Peyer's patch (tissue), 4 donors: ENCODE measurements around the gene RAP1A. TPM values are rescaled to one million over a fixed set of nuclear protein-coding genes. Genes with fewer than 3 reads are reported as not detected.

Experiments used
- DNase-seq, 3 donors: peaks; one replicate each; pipeline ENCODE4 v3.0.0-alpha.2; 2017 to 2019
- H3K27ac ChIP-seq, 4 donors: fragments of 200-600 bp; sonication (generic); one replicate each; pipeline ENCODE4 v1.5.1; 2016 to 2019
- H3K27me3 ChIP-seq, 2 donors: fragments of 200-600 bp; sonication (generic); one replicate each; pipeline ENCODE4 v1.5.1; 2019
- H3K36me3 ChIP-seq, 3 donors: fragments of 200-600 bp; sonication (generic); one replicate each; pipeline ENCODE4 v1.5.1; 2016 to 2019
- H3K4me1 ChIP-seq, 4 donors: fragments of 200-600 bp; sonication (generic); one replicate each; pipeline ENCODE4 v1.5.1; 2016 to 2019
- H3K4me3 ChIP-seq, 4 donors: fragments of 200-600 bp; sonication (generic); 1 replicate in 3 of 4; 2 replicates in 1 of 4; pipeline ENCODE4 v1.5.1; 2016 to 2019; ENCODE audit warnings: mild to moderate bottlenecking in 1 of 4
- H3K9me3 ChIP-seq, 4 donors: fragments of 200-600 bp; sonication (generic); one replicate each; pipeline ENCODE4 v1.5.1; 2016 to 2019; ENCODE audit warnings: mild to moderate bottlenecking in 1 of 4
- POLR2A ChIP-seq, 2 donors: fragments of 450-650 bp; IDR thresholded peaks; one replicate each; pipeline ENCODE4 v1.5.1; 2017; ENCODE audit warnings: antibody characterized with exemption in 2 of 2, mild to moderate bottlenecking in 2 of 2, moderate library complexity in 2 of 2
- total RNA-seq, 4 donors: library from RNA; depleted of rRNA; stranded (reverse); fragments of >200 nt; gene quantifications; one replicate each; pipeline ENCODE4 v1.1.0, GENCODE V29; 2016
- TF ChIP-seq, protein P1 (sequence below), 6 experiments: fragments of 450-650 bp in 4 of 6; fragments of 200-600 bp in 2 of 6; sonication (generic) in 1 of 6; IDR thresholded peaks; one replicate each; pipeline ENCODE4 v1.5.1; 2017 to 2019; ENCODE audit warnings: antibody characterized with exemption in 6 of 6, mild to moderate bottlenecking in 3 of 6, moderate library complexity in 1 of 6

The RAP1A gene
- total RNA-seq, 4 donors from 2014 or later, result 16.5 to 66.0 (median 46.2) TPM

GRCh38 chr1:111716333-111716732, 96.7 kb downstream of the RAP1A start:
- Histone ChIP-seq H3K4me1 (no peaks in the 10 kb centered on the region), H3K36me3 (peaks cover 0 to 13% (median 0%) of the 10 kb centered on the region in 3 donors), H3K4me3 (no peak overlapping the region), H3K27ac (no peak overlapping the region), H3K27me3 (no peaks in the 10 kb centered on the region), H3K9me3 (no peaks in the 10 kb centered on the region)
- DNase-seq, result no peak
- TF ChIP-seq, protein P1, sequence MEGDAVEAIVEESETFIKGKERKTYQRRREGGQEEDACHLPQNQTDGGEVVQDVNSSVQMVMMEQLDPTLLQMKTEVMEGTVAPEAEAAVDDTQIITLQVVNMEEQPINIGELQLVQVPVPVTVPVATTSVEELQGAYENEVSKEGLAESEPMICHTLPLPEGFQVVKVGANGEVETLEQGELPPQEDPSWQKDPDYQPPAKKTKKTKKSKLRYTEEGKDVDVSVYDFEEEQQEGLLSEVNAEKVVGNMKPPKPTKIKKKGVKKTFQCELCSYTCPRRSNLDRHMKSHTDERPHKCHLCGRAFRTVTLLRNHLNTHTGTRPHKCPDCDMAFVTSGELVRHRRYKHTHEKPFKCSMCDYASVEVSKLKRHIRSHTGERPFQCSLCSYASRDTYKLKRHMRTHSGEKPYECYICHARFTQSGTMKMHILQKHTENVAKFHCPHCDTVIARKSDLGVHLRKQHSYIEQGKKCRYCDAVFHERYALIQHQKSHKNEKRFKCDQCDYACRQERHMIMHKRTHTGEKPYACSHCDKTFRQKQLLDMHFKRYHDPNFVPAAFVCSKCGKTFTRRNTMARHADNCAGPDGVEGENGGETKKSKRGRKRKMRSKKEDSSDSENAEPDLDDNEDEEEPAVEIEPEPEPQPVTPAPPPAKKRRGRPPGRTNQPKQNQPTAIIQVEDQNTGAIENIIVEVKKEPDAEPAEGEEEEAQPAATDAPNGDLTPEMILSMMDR (IDR thresholded peaks at IDR 0.05), result no peak

- TF ChIP-seq, protein P1 (IDR thresholded peaks at IDR 0.05), result no peak
- no peak for TF ChIP-seq POLR2A (IDR thresholded peaks at IDR 0.05)
- no peak for DNase-seq
- Histone ChIP-seq H3K36me3 (peaks cover 0 to 6% (median 0%) of the 10 kb centered on the region in 3 donors), H3K9me3 (no peaks in the 10 kb centered on the region), H3K4me1 (no peaks in the 10 kb centered on the region), H3K27ac (no peak overlapping the region), H3K27me3 (no peaks in the 10 kb centered on the region), H3K4me3 (no peak overlapping the region)
Measured at GRCh38 chr1:111717450-111717849, 97.9 kb downstream of the RAP1A start.

DNA sequence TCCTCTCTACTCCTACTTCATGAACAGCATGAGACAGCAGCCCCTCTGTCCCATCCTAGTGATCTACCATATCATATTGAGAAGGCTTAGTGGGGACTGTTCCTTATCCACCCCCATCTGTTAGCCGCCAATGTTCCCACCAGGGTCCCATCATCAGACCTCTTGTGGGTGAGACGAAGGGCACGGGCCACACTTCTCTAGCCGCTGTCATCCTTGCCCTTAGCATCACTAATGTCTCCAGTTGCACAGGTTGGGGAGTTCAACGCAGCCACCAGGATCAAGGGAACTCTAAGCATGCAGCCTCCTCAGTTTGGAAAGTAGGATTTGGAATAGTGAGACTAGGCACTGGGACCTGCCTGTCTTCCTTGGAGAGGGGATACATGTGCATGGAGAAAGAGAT, 99.5 kb downstream of the RAP1A start:
- Histone ChIP-seq H3K27ac (no peak overlapping the region), H3K4me3 (no peak overlapping the region), H3K36me3 (peaks cover 0 to 6% (median 0%) of the 10 kb centered on the region in 3 donors), H3K4me1 (no peaks in the 10 kb centered on the region), H3K9me3 (no peaks in the 10 kb centered on the region), H3K27me3 (no peaks in the 10 kb centered on the region)
- TF ChIP-seq, protein P1 (IDR thresholded peaks at IDR 0.05), result no peak
- TF ChIP-seq POLR2A (IDR thresholded peaks at IDR 0.05), result no peak
- no peak for DNase-seq

GRCh38 chr1:111719674-111720132, 100.1 kb downstream of the RAP1A start:
- TF ChIP-seq POLR2A (IDR thresholded peaks at IDR 0.05), result no peak
- TF ChIP-seq, protein P1 (IDR thresholded peaks at IDR 0.05), result no peak
- H3K27ac ChIP-seq, result no peak overlapping the region

DNA sequence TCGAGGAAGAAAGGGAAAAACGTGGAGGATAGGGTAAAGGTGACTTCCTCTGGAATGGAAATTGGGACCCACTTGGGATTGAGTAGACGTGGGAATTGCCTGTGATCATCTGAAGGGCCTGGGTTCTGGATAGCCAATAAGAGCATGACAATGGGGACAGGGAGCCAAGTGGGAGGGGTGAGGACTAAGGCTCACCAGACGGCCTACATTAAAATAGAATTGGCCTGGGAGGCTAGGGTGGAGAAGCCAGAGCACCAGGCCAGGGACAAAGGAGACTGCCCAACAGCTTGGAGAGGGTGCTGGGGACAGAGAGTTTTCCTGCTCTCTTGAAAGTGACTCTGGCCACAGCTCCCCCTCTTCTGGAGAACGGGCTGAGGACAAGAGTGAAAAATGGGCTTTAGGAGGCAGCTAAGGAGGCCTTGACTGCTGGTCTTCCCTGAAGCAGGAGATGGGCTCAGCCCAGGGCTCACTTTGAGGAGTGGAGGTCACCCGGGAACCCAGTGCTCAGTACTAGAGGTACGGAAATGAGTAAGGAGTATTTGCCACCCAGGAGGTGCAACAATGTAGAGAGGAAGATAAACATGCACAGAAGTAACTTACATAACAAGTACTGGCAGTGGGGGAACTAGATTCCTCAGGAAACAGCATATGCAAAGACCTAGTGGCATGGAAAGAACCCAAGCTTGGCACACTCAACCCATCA, 100.8 kb downstream of the RAP1A start:
- Histone ChIP-seq H3K9me3 (no peaks in the 10 kb centered on the region), H3K4me1 (no peaks in the 10 kb centered on the region), H3K36me3 (peaks cover 0 to 6% (median 0%) of the 10 kb centered on the region in 3 donors), H3K27ac (no peak overlapping the region), H3K27me3 (no peaks in the 10 kb centered on the region), H3K4me3 (no peak overlapping the region)
- no peak for DNase-seq
- TF ChIP-seq, protein P1 (IDR thresholded peaks at IDR 0.05), result no peak
- no peak for TF ChIP-seq POLR2A (IDR thresholded peaks at IDR 0.05)

More at GRCh38 chr1:111719674-111720132, 100.1 kb downstream of the RAP1A start:
- DNase-seq, result no peak
- Histone ChIP-seq H3K4me3 (no peak overlapping the region), H3K36me3 (peaks cover 0 to 6% (median 0%) of the 10 kb centered on the region in 3 donors), H3K4me1 (no peaks in the 10 kb centered on the region), H3K9me3 (no peaks in the 10 kb centered on the region), H3K27me3 (no peaks in the 10 kb centered on the region)
